Measurements from ENCODE around the gene PACS2. TPM values are rescaled to one million over a fixed set of nuclear protein-coding genes. Genes with fewer than 3 reads are reported as not detected.

Gene PACS2
- total RNA-seq, 2 donors from 2014 or later, result 80.4 to 125 TPM

DNA sequence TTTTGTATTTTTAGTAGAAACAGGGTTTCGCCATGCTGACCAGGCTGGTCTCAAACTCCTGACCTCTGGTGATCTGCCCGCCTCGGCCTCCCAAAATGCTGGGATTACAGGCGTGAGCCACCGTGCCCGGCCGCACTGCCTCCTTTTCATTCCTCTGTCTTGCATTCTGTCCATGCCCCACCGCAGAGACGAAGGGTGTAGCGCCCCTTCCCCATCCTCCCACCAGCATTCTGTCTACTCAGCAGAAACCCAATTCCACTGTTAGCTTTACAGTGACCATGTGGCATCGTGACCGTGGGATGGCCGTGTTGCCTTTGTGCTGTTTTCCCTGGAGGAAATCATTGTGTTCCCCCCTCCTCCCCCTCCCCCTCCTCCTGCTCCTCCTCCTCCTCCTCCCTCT is 94.0 kb downstream of the PACS2 start:
- no peak for DNase-seq (ENCODE audit: low spot score)
- TF ChIP-seq, protein P1, sequence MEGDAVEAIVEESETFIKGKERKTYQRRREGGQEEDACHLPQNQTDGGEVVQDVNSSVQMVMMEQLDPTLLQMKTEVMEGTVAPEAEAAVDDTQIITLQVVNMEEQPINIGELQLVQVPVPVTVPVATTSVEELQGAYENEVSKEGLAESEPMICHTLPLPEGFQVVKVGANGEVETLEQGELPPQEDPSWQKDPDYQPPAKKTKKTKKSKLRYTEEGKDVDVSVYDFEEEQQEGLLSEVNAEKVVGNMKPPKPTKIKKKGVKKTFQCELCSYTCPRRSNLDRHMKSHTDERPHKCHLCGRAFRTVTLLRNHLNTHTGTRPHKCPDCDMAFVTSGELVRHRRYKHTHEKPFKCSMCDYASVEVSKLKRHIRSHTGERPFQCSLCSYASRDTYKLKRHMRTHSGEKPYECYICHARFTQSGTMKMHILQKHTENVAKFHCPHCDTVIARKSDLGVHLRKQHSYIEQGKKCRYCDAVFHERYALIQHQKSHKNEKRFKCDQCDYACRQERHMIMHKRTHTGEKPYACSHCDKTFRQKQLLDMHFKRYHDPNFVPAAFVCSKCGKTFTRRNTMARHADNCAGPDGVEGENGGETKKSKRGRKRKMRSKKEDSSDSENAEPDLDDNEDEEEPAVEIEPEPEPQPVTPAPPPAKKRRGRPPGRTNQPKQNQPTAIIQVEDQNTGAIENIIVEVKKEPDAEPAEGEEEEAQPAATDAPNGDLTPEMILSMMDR (IDR thresholded peaks at IDR 0.05), result no peak

DNA sequence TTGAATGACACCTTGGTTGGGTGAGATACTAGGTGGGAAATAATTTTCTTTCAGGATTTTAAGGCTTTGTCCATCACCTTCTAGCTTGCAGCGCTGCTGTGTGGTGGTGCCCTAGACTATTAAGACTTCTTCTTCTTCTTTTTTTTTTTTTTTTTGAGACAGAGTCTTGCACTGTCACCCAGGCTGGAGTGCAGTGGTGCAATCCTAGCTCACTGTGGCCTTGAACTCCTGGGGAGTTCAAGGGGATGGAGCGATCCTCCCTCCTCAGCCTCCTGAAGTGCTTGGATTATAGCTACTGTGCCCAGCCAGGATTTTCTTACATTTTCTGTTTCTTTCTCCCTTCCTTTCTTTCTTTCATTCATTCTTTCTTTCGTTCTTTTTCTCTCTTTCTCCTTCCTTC is 94.8 kb downstream of the PACS2 start:
- peaks cover 5% of the 10 kb centered on the region for H3K27me3 ChIP-seq (replicated peaks; ENCODE audit: insufficient read depth)
- no peak overlapping the region for H3K4me3 ChIP-seq
- no peaks in the 10 kb centered on the region for H3K36me3 ChIP-seq
- ATAC-seq (ENCODE audit: insufficient number of reproducible peaks, low FRiP score, low read depth) (no peak), DNase-seq (ENCODE audit: low spot score) (no peak)
- peaks cover 5 to 9% of the 10 kb centered on the region in 2 donors for H3K4me1 ChIP-seq (ENCODE audit: control insufficient read depth in 1 of 2, low read depth in 2 of 2)
- TF ChIP-seq, protein P1 (IDR thresholded peaks at IDR 0.05), result no peak
- H3K27ac ChIP-seq, result no peak overlapping the region
- H3K9me3 ChIP-seq, result peaks cover 5% of the 10 kb centered on the region

More for the DNA sequence above, 94.0 kb downstream of the PACS2 start:
- ATAC-seq (ENCODE audit: insufficient number of reproducible peaks, low FRiP score, low read depth), result no peak
- Histone ChIP-seq H3K4me1 (ENCODE audit: control insufficient read depth in 1 of 2, low read depth in 2 of 2) (peaks cover 5 to 9% of the 10 kb centered on the region in 2 donors), H3K27ac (no peak overlapping the region), H3K27me3 (replicated peaks; ENCODE audit: insufficient read depth) (peaks cover 5% of the 10 kb centered on the region), H3K9me3 (peaks cover 5% of the 10 kb centered on the region), H3K36me3 (no peaks in the 10 kb centered on the region), H3K4me3 (no peak overlapping the region)

DNA sequence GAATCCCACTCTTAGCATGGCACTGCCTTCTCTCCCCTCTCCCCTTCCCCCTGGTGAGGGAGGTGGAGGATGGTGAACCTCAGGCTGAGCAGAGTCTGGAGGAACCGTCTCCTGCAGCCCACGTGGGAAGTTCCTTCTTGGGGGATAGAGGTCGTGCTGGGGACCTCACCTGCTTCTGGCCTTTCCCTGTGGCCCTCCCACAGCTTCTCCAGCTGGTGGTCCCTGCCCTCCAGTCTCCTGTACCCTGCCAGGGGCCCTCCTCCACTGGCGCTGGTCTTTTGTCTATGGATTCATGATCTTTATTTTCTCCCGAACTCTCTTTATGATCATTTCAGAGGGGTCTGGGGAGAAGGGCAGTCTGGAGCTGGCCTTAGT is 96.1 kb downstream of the PACS2 start:
- Histone ChIP-seq H3K27me3 (replicated peaks; ENCODE audit: insufficient read depth) (peaks cover 5% of the 10 kb centered on the region), H3K27ac (no peak overlapping the region), H3K4me3 (peak overlapping the region; percentile 63), H3K4me1 (ENCODE audit: control insufficient read depth in 1 of 2, low read depth in 2 of 2) (peaks cover 10 to 16% of the 10 kb centered on the region in 2 donors), H3K9me3 (no peaks in the 10 kb centered on the region), H3K36me3 (no peaks in the 10 kb centered on the region)
- TF ChIP-seq, protein P1 (IDR thresholded peaks at IDR 0.05), result no peak
- ATAC-seq (ENCODE audit: insufficient number of reproducible peaks, low FRiP score, low read depth) (no peak), DNase-seq (ENCODE audit: low spot score) (no peak)

DNA sequence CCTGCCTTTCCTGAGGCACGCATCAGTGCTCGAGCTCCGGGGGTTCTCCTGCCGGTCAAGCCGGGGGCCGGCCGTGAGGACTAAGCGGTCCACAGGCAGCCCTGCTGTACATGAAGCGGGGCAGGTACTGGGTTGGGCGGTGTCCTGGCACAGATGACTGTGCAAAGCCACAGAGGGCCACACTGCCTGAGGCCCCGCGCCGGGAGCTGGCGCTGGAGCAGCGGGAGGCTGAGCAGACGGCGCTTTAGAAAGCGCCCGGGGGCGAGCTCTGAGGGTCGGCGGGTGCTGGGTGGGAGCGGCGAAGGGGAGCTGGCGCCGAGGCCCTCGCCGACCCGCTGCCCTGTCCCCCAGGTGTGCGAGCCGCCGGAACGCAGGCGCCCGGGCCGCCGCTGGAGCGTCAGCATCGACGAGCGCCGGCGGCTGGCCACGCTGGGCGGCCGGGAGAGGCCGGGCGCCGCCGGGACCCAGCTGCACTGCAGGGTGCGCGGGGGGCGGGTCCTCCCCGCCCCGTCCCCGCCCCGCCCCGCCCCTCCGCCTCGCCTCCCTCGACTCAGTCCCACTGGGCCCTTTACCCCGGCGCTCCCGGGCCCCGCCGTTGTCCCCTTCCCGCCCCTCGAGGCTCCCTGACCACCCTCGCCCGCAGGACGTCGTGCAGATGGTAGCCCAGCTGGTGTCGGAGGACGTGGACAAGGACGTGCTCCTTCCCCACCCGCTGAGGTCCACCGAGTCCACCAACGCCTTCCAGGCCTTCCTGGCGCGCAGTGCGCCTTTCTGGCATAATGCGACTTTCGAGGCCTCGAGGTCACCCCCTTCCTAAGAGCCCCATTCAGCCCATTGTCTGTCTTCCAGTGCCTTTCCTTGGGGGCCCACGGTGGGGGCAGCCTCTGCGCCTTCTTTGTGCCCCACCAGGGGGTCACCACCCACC is 96.7 kb downstream of the PACS2 start:
- peaks cover 5% of the 10 kb centered on the region for H3K27me3 ChIP-seq (replicated peaks; ENCODE audit: insufficient read depth)
- peaks cover 10 to 22% of the 10 kb centered on the region in 2 donors for H3K4me1 ChIP-seq (ENCODE audit: control insufficient read depth in 1 of 2, low read depth in 2 of 2)
- H3K4me3 ChIP-seq, result peak overlapping the region; percentile 63
- TF ChIP-seq, protein P1 (IDR thresholded peaks at IDR 0.05), result no peak
- ATAC-seq (ENCODE audit: insufficient number of reproducible peaks, low FRiP score, low read depth) (no peak), DNase-seq (ENCODE audit: low spot score) (no peak)
- no peaks in the 10 kb centered on the region for H3K9me3 ChIP-seq
- H3K27ac ChIP-seq, result no peak overlapping the region
- H3K36me3 ChIP-seq, result no peaks in the 10 kb centered on the region

DNA sequence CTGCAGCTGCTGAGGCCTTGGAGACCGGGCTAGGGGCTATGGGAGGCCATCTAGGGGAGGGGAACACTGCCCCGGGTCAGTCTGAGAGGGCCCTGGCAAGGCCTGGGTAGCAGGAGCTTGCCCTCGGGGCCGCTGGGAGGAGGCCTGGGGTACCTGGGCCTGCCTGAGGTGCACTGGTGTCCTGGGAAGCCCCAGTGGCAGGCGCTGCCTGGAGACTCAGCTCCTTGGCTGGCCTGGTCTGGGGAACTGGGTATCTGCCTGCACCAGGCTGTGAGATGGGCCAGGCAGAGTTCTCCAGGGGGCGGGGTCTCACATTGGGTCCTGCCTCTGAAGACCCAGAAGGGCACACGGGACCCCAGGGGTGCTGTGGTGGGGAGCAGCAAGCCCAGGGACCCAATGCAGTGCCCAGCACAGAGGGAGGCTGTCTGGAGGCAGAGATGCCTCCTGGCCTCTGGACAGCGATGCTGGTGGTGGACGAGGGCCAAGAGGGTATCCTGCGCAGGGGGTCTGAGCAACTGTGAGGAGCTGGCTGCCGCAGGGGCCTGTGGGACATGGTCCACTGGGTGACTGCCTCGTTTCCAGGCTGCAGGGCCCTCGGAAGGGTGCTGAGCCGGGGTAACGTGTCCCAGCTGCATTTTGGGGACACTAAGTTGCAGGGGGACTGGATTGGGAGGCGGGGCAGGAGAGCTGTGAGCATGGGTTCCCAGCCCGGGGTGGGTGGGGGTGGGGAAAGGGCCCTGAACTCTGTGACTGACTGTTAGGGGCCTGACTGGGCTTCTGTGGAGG is 97.6 kb downstream of the PACS2 start:
- DNase-seq (ENCODE audit: low spot score) (no peak), ATAC-seq (ENCODE audit: insufficient number of reproducible peaks, low FRiP score, low read depth) (no peak)
- Histone ChIP-seq H3K4me1 (ENCODE audit: control insufficient read depth in 1 of 2, low read depth in 2 of 2) (peaks cover 10 to 22% of the 10 kb centered on the region in 2 donors), H3K27ac (no peak overlapping the region), H3K27me3 (replicated peaks; ENCODE audit: insufficient read depth) (peaks cover 5% of the 10 kb centered on the region), H3K36me3 (no peaks in the 10 kb centered on the region), H3K4me3 (no peak overlapping the region), H3K9me3 (no peaks in the 10 kb centered on the region)
- TF ChIP-seq, protein P1 (IDR thresholded peaks at IDR 0.05), result no peak

Measured in thoracic aorta (tissue), 2 donors.